HEK293 (cell line): ENCODE data around the gene ATP2C1.

ENCODE experiments used
- CTCF ChIA-PET: fragments of 350-600 bp; formaldehyde crosslinking; extraction: SDS; loops from one replicate; lab custom pipeline; 2021; ENCODE audit warnings: antibody characterized with exemption; lab: Yijun Ruan, JAX
- POLR2A ChIA-PET: fragments of 300-600 bp; formaldehyde crosslinking; extraction: SDS; loops from one replicate; lab custom pipeline; 2020; ENCODE audit warnings: antibody characterized with exemption, inconsistent platforms; lab: Yijun Ruan, JAX
- H3K27ac ChIP-seq: fragments of 200-500 bp; sonication (Bioruptor generic); 2 replicates; pipeline ENCODE4 v1.5.1; 2014; ENCODE audit warnings: low read depth, low read length, control low read depth, inconsistent platforms; ENCODE audit errors: extremely low read depth
- H3K36me3 ChIP-seq, 2 experiments: fragments of 200-500 bp in 1 of 2; sonication (Bioruptor generic) in 1 of 2; 1 replicate in 1 of 2; 2 replicates in 1 of 2; pipeline ENCODE4 v1.5.1; 2014 to 2017; ENCODE audit warnings: inconsistent platforms in 2 of 2, low read length in 2 of 2; ENCODE audit not compliant: control insufficient read depth in 2 of 2, insufficient read depth in 1 of 2
- H3K4me1 ChIP-seq: fragments of 200-500 bp; sonication (Bioruptor generic); 2 replicates; pipeline ENCODE4 v1.5.1; 2014; ENCODE audit warnings: mild to moderate bottlenecking, low read length, inconsistent platforms; ENCODE audit not compliant: control insufficient read depth, insufficient read depth
- H3K4me3 ChIP-seq: 2 replicates; pipeline ENCODE4 v1.5.1; 2011; ENCODE audit warnings: low read depth, mild to moderate bottlenecking, control low read depth, low read length, moderate library complexity
- H3K9me3 ChIP-seq: fragments of 200-500 bp; sonication (Bioruptor generic); 2 replicates; pipeline ENCODE4 v1.5.1; 2014; ENCODE audit warnings: low read depth, low read length, inconsistent platforms; ENCODE audit not compliant: control insufficient read depth, insufficient read depth
- BCL11A ChIP-seq: fragments of 450-650 bp; formaldehyde crosslinking; IDR thresholded peaks from 2 replicates; pipeline ENCODE4 v1.5.1; 2016; ENCODE audit warnings: low read depth, missing biosample characterization, missing genetic modification characterization
- EGR2 ChIP-seq: fragments of 450-650 bp; formaldehyde crosslinking; IDR thresholded peaks from 2 replicates; pipeline ENCODE4 v1.5.1; 2016; ENCODE audit warnings: low read depth, missing biosample characterization, missing genetic modification characterization
- PBX3 ChIP-seq: sonication (generic); formaldehyde crosslinking; IDR thresholded peaks from 2 replicates; pipeline ENCODE4 v1.8.1; 2022; ENCODE audit warnings: mild to moderate bottlenecking, moderate library complexity, missing genetic modification reagents
- ZNF121 ChIP-seq: fragments of 450-650 bp; formaldehyde crosslinking; IDR thresholded peaks from 2 replicates; pipeline ENCODE4 v1.5.1; 2016; ENCODE audit warnings: missing biosample characterization, missing genetic modification characterization
- ZNF174 ChIP-seq: fragments of 450-650 bp; formaldehyde crosslinking; IDR thresholded peaks from 2 replicates; pipeline ENCODE4 v1.5.0; 2017; ENCODE audit warnings: missing biosample characterization, mild to moderate bottlenecking, missing genetic modification characterization
- ZNF391 ChIP-seq: fragments of 450-650 bp; formaldehyde crosslinking; IDR thresholded peaks from 2 replicates; pipeline ENCODE4 v1.5.1; 2016; ENCODE audit warnings: low read depth, missing biosample characterization, missing genetic modification characterization, borderline replicate concordance
- ZNF398 ChIP-seq: fragments of 450-650 bp; formaldehyde crosslinking; IDR thresholded peaks from 2 replicates; pipeline ENCODE4 v1.5.1; 2017; ENCODE audit warnings: missing biosample characterization, missing genetic modification characterization
- ZNF426 ChIP-seq: fragments of 450-650 bp; formaldehyde crosslinking; IDR thresholded peaks from 2 replicates; pipeline ENCODE4 v1.5.1; 2017; ENCODE audit warnings: missing biosample characterization, missing genetic modification characterization, mild to moderate bottlenecking, inconsistent platforms, moderate library complexity
- ZNF561 ChIP-seq: fragments of 450-650 bp; IDR thresholded peaks from 2 replicates; pipeline ENCODE4 v1.5.1; 2018; ENCODE audit warnings: missing biosample characterization, missing genetic modification characterization, borderline replicate concordance
- ZNF660 ChIP-seq: fragments of 450-650 bp; IDR thresholded peaks from 2 replicates; pipeline ENCODE4 v1.5.1; 2018; ENCODE audit warnings: missing biosample characterization, mild to moderate bottlenecking, missing genetic modification characterization
- ZNF692 ChIP-seq: fragments of 450-650 bp; formaldehyde crosslinking; IDR thresholded peaks from 2 replicates; pipeline ENCODE4 v1.5.1; 2016; ENCODE audit warnings: missing biosample characterization, missing genetic modification characterization
- ZNF704 ChIP-seq: fragments of 450-650 bp; formaldehyde crosslinking; IDR thresholded peaks from 2 replicates; pipeline ENCODE4 v1.5.1; 2016; ENCODE audit warnings: missing biosample characterization, missing genetic modification characterization
- ZNF777 ChIP-seq: fragments of 450-650 bp; formaldehyde crosslinking; IDR thresholded peaks from 2 replicates; pipeline ENCODE4 v1.5.1; 2017; ENCODE audit warnings: missing biosample characterization, missing genetic modification characterization, borderline replicate concordance
- ZNF830 ChIP-seq: fragments of 450-650 bp; IDR thresholded peaks from 2 replicates; pipeline ENCODE4 v1.5.0; 2018; ENCODE audit warnings: missing biosample characterization, missing genetic modification characterization, low read depth, mild to moderate bottlenecking, moderate library complexity
- TF ChIP-seq, protein P1 (sequence below): fragments of 450-650 bp; formaldehyde crosslinking; optimal IDR thresholded peaks from 2 replicates; pipeline ENCODE3; 2016; ENCODE audit warnings: missing biosample characterization, mild to moderate bottlenecking, missing genetic modification characterization
- TF ChIP-seq, protein P2 (sequence below): fragments of 450-650 bp; formaldehyde crosslinking; IDR thresholded peaks from 2 replicates; pipeline ENCODE4 v1.5.1; 2016; ENCODE audit warnings: missing biosample characterization, missing genetic modification characterization, low read depth
- TF ChIP-seq, protein P3 (sequence below): fragments of 450-650 bp; formaldehyde crosslinking; IDR thresholded peaks from 2 replicates; pipeline ENCODE4 v1.5.1; 2016; ENCODE audit warnings: missing biosample characterization, missing genetic modification characterization
- TF ChIP-seq, protein P4 (sequence below): fragments of 450-650 bp; formaldehyde crosslinking; IDR thresholded peaks from 2 replicates; pipeline ENCODE4 v1.5.1; 2016; ENCODE audit warnings: missing biosample characterization, missing genetic modification characterization

The ATP2C1 gene

DNA sequence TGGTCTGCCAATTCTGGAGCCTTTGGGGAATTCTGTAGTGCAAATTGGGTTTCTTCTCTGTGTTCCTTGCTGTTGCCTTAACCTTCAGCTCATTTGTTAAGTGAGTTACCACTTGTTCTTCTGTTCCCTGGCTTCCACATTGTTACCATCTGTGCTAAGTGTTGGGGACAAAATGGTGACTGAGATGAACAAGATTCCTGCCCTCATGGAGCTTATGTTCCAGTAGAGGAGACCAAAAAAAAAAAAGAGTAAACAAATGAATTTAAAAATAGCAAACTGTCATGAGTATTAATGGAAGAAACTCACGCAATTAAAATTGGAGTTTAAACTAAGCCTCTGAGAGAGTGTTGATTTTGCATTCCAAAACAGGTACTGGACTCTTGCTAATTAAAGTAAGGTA, 49.4 kb upstream of the ATP2C1 start (continued):
- TF ChIP-seq, protein P1, sequence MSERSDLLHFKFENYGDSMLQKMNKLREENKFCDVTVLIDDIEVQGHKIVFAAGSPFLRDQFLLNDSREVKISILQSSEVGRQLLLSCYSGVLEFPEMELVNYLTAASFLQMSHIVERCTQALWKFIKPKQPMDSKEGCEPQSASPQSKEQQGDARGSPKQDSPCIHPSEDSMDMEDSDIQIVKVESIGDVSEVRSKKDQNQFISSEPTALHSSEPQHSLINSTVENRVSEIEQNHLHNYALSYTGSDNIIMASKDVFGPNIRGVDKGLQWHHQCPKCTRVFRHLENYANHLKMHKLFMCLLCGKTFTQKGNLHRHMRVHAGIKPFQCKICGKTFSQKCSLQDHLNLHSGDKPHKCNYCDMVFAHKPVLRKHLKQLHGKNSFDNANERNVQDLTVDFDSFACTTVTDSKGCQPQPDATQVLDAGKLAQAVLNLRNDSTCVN, result no peak
- TF ChIP-seq ZNF830 (no peak), ZNF121 (no peak)
- TF ChIP-seq, protein P2, sequence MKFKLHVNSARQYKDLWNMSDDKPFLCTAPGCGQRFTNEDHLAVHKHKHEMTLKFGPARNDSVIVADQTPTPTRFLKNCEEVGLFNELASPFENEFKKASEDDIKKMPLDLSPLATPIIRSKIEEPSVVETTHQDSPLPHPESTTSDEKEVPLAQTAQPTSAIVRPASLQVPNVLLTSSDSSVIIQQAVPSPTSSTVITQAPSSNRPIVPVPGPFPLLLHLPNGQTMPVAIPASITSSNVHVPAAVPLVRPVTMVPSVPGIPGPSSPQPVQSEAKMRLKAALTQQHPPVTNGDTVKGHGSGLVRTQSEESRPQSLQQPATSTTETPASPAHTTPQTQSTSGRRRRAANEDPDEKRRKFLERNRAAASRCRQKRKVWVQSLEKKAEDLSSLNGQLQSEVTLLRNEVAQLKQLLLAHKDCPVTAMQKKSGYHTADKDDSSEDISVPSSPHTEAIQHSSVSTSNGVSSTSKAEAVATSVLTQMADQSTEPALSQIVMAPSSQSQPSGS (tag by site-specific recombination), result no peak
- TF ChIP-seq, all 188 proteins: peak for 0

DNA sequence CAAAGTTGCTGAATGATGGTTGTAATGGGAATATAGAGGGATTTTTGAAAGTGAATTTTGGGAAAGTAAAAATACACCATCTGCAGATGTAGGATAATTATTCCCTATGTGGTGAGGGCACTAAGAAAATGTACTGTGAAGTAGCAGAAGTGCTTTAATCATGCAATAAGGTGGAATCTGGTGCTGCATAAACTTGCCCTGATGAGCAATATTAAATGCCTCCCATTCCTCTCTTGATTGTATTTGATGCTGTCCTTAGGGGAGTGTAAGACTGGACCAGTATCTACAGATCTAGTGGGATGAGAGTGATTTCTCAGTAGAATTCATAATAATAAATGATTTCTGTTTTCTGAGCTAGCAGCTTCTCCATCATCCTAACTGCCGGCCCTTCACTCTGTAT, 47.7 kb upstream of the ATP2C1 start:
- no peaks in the 10 kb centered on the region for H3K36me3 ChIP-seq
- H3K4me3 ChIP-seq, result no peak overlapping the region
- ChIA-PET CTCF (no interaction called here), POLR2A (no interaction called here)
- TF ChIP-seq EGR2 (tag by site-specific recombination) (no peak), ZNF391 (tag by site-specific recombination) (no peak), ZNF777 (no peak), BCL11A (no peak), ZNF398 (tag by site-specific recombination) (no peak), ZNF704 (tag by site-specific recombination) (no peak), ZNF426 (no peak), ZNF561 (tag by site-specific recombination) (no peak), PBX3 (no peak), ZNF692 (tag by site-specific recombination) (no peak), ZNF660 (tag by site-specific recombination) (no peak), ZNF174 (tag by site-specific recombination) (no peak)
- TF ChIP-seq, protein P3, sequence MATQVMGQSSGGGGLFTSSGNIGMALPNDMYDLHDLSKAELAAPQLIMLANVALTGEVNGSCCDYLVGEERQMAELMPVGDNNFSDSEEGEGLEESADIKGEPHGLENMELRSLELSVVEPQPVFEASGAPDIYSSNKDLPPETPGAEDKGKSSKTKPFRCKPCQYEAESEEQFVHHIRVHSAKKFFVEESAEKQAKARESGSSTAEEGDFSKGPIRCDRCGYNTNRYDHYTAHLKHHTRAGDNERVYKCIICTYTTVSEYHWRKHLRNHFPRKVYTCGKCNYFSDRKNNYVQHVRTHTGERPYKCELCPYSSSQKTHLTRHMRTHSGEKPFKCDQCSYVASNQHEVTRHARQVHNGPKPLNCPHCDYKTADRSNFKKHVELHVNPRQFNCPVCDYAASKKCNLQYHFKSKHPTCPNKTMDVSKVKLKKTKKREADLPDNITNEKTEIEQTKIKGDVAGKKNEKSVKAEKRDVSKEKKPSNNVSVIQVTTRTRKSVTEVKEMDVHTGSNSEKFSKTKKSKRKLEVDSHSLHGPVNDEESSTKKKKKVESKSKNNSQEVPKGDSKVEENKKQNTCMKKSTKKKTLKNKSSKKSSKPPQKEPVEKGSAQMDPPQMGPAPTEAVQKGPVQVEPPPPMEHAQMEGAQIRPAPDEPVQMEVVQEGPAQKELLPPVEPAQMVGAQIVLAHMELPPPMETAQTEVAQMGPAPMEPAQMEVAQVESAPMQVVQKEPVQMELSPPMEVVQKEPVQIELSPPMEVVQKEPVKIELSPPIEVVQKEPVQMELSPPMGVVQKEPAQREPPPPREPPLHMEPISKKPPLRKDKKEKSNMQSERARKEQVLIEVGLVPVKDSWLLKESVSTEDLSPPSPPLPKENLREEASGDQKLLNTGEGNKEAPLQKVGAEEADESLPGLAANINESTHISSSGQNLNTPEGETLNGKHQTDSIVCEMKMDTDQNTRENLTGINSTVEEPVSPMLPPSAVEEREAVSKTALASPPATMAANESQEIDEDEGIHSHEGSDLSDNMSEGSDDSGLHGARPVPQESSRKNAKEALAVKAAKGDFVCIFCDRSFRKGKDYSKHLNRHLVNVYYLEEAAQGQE (tag by site-specific recombination), result no peak
- TF ChIP-seq, protein P4, sequence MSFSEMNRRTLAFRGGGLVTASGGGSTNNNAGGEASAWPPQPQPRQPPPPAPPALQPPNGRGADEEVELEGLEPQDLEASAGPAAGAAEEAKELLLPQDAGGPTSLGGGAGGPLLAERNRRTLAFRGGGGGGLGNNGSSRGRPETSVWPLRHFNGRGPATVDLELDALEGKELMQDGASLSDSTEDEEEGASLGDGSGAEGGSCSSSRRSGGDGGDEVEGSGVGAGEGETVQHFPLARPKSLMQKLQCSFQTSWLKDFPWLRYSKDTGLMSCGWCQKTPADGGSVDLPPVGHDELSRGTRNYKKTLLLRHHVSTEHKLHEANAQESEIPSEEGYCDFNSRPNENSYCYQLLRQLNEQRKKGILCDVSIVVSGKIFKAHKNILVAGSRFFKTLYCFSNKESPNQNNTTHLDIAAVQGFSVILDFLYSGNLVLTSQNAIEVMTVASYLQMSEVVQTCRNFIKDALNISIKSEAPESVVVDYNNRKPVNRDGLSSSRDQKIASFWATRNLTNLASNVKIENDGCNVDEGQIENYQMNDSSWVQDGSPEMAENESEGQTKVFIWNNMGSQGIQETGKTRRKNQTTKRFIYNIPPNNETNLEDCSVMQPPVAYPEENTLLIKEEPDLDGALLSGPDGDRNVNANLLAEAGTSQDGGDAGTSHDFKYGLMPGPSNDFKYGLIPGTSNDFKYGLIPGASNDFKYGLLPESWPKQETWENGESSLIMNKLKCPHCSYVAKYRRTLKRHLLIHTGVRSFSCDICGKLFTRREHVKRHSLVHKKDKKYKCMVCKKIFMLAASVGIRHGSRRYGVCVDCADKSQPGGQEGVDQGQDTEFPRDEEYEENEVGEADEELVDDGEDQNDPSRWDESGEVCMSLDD (tag by site-specific recombination), result no peak
- H3K4me1 ChIP-seq, result peaks cover 7% of the 10 kb centered on the region; the same call in 1 of the 2 replicates
- H3K27ac ChIP-seq, result no peak overlapping the region
- no peaks in the 10 kb centered on the region for H3K9me3 ChIP-seq
